GM12878 (cell line): ENCODE results near the gene AGAP1.

Experiments
- SUZ12 ChIP-seq: fragments of 200-600 bp; sonication (generic); IDR thresholded peaks from one replicate; pipeline ENCODE4 v1.6.1; 2018; ENCODE audit warnings: antibody characterized with exemption, mild to moderate bottlenecking; ENCODE audit not compliant: unreplicated experiment
- TF ChIP-seq, protein P1 (sequence below): IDR thresholded peaks from 2 replicates; pipeline ENCODE4 v1.6.1; 2011; ENCODE audit warnings: low read depth, low read length, improper control_type of control experiment, borderline replicate concordance

GRCh38 chr2:235640926-235641723 is 147.3 kb downstream of the AGAP1 start:
- TF ChIP-seq, protein P1, sequence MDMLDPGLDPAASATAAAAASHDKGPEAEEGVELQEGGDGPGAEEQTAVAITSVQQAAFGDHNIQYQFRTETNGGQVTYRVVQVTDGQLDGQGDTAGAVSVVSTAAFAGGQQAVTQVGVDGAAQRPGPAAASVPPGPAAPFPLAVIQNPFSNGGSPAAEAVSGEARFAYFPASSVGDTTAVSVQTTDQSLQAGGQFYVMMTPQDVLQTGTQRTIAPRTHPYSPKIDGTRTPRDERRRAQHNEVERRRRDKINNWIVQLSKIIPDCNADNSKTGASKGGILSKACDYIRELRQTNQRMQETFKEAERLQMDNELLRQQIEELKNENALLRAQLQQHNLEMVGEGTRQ, result no peak
- no peak for TF ChIP-seq SUZ12
